H1 (cell line): ENCODE measurements around the gene SNX25. TPM values are rescaled to one million over a fixed set of nuclear protein-coding genes. Genes with fewer than 3 reads are reported as not detected.

Experiments used
- CTCF ChIA-PET: fragments of 300-600 bp; sonication (Branson Sonifier 250); formaldehyde crosslinking; loops from one replicate; lab custom pipeline; 2021; ENCODE audit not compliant: partially characterized antibody; lab: Charles Lee
- POLR2A ChIA-PET: fragments of 300-600 bp; sonication (Branson Sonifier 250); formaldehyde crosslinking; loops from one replicate; lab custom pipeline; 2021; ENCODE audit warnings: inconsistent platforms; ENCODE audit not compliant: partially characterized antibody; lab: Charles Lee
- DNase-seq, 2 experiments: peaks; one replicate each; pipeline versions ENCODE4 v3.0.0 to v3.0.0-alpha.2; 2010 to 2022; ENCODE audit warnings: low spot score in 2 of 2, low read depth in 1 of 2, mixed read lengths in 1 of 2
- FAIRE-seq: peaks from 2 replicates; lab custom pipeline; 2011; peaks lifted over from hg19 to GRCh38; lab: Jason Lieb, UNC
- H2AFZ ChIP-seq: 2 replicates; pipeline ENCODE4 v1.8.1; 2012; ENCODE audit warnings: low read length, inconsistent platforms
- H2AK5ac ChIP-seq: 2 replicates; pipeline ENCODE4 v1.6.1; 2013; ENCODE audit warnings: low read depth, low read length
- H2BK120ac ChIP-seq: replicated peaks from 2 replicates; pipeline ENCODE3; 2013; ENCODE audit warnings: low read depth, low read length, inconsistent platforms
- H2BK12ac ChIP-seq: 2 replicates; pipeline ENCODE4 v1.6.1; 2013; ENCODE audit warnings: low read depth, low read length
- H2BK15ac ChIP-seq: 2 replicates; pipeline ENCODE4 v1.6.1; 2013; ENCODE audit warnings: low read length
- H2BK20ac ChIP-seq: 2 replicates; pipeline ENCODE4 v1.6.1; 2013; ENCODE audit warnings: low read length
- H2BK5ac ChIP-seq: 2 replicates; pipeline ENCODE4 v1.6.1; 2013; ENCODE audit warnings: low read depth, low read length
- H3K14ac ChIP-seq: 2 replicates; pipeline ENCODE4 v1.6.1; 2013; ENCODE audit warnings: inconsistent platforms; ENCODE audit not compliant: insufficient read length
- H3K18ac ChIP-seq: 2 replicates; pipeline ENCODE4 v1.6.1; 2013; ENCODE audit warnings: low read length; ENCODE audit errors: extremely low read depth
- H3K23ac ChIP-seq: 2 replicates; pipeline ENCODE4 v1.6.1; 2013; ENCODE audit warnings: inconsistent platforms; ENCODE audit not compliant: insufficient read length
- H3K23me2 ChIP-seq: 2 replicates; pipeline ENCODE4 v1.6.1; 2013; ENCODE audit warnings: low read depth, low read length
- H3K27ac ChIP-seq: 2 replicates; pipeline ENCODE4 v1.6.1; 2011; ENCODE audit warnings: low read depth, low read length, inconsistent platforms
- H3K27me3 ChIP-seq, 4 experiments: replicated peaks in 1 of 4; 1 replicate in 1 of 4; 2 replicates in 3 of 4; pipeline versions ENCODE4 v1.6.1 to v1.8.1; 2011 to 2013; ENCODE audit warnings: low read length in 3 of 4, mild to moderate bottlenecking in 3 of 4, inconsistent platforms in 2 of 4, mixed read lengths in 2 of 4, moderate library complexity in 1 of 4; ENCODE audit not compliant: control insufficient read depth in 3 of 4, insufficient read depth in 3 of 4; ENCODE audit errors: extremely low read depth in 1 of 4
- H3K36me3 ChIP-seq, 4 experiments: 2 replicates each; pipeline versions ENCODE4 v1.6.1 to v1.8.1; 2011 to 2013; ENCODE audit warnings: mild to moderate bottlenecking in 4 of 4, low read length in 3 of 4, moderate library complexity in 2 of 4, control low read depth in 1 of 4, inconsistent platforms in 1 of 4; ENCODE audit not compliant: insufficient read depth in 4 of 4, control insufficient read depth in 2 of 4
- H3K4ac ChIP-seq: replicated peaks from 2 replicates; pipeline ENCODE3; 2013; ENCODE audit warnings: low read length, low read depth, mixed read lengths, inconsistent platforms; ENCODE audit not compliant: insufficient read length
- H3K4me1 ChIP-seq, 4 experiments: replicated peaks in 1 of 4; 1 replicate in 1 of 4; 2 replicates in 3 of 4; pipeline versions ENCODE4 v1.6.1 to v1.8.1; 2011 to 2013; ENCODE audit warnings: low read length in 3 of 4, inconsistent platforms in 2 of 4, mixed read lengths in 1 of 4; ENCODE audit not compliant: insufficient read depth in 4 of 4, control insufficient read depth in 3 of 4
- H3K4me2 ChIP-seq, 2 experiments: 2 replicates each; pipeline versions ENCODE4 v1.6.1 to v1.8.1; 2011 to 2013; ENCODE audit warnings: low read depth in 2 of 2, low read length in 2 of 2, control low read depth in 1 of 2, inconsistent platforms in 1 of 2, mild to moderate bottlenecking in 1 of 2; ENCODE audit not compliant: insufficient read depth in 1 of 2
- H3K4me3 ChIP-seq, 4 experiments: fragments of 200-600, 300-600 bp in 1 of 4; sonication (generic), shearing (Covaris generic), sonication (Bioruptor Twin) in 1 of 4; 2 replicates each; pipeline versions ENCODE4 v1.5.1 to v1.8.1; 2011 to 2016; ENCODE audit warnings: low read length in 4 of 4, low read depth in 3 of 4, control low read depth in 2 of 4, inconsistent platforms in 2 of 4, mild to moderate bottlenecking in 2 of 4, mixed read lengths in 1 of 4, moderate library complexity in 1 of 4; ENCODE audit not compliant: insufficient read depth in 2 of 4; ENCODE audit errors: extremely low read depth in 1 of 4
- H3K56ac ChIP-seq: replicated peaks from 2 replicates; pipeline ENCODE3; 2013; ENCODE audit warnings: low read depth, mild to moderate bottlenecking, mixed read lengths, low read length, inconsistent platforms; ENCODE audit not compliant: insufficient read length
- H3K79me1 ChIP-seq: 2 replicates; pipeline ENCODE4 v1.6.1; 2013; ENCODE audit warnings: low read depth, low read length, control low read depth
- H3K79me2 ChIP-seq, 2 experiments: 2 replicates each; pipeline versions ENCODE4 v1.6.1 to v1.8.1; 2012 to 2013; ENCODE audit warnings: low read length in 2 of 2, mild to moderate bottlenecking in 2 of 2, inconsistent platforms in 1 of 2; ENCODE audit not compliant: insufficient read depth in 2 of 2, control insufficient read depth in 1 of 2
- H3K9ac ChIP-seq, 4 experiments: replicated peaks in 1 of 4; 1 replicate in 1 of 4; 2 replicates in 3 of 4; pipeline versions ENCODE4 v1.6.1 to v1.8.1; 2011 to 2013; ENCODE audit warnings: low read depth in 3 of 4, low read length in 3 of 4, control low read depth in 2 of 4, mild to moderate bottlenecking in 2 of 4, moderate library complexity in 2 of 4, inconsistent platforms in 1 of 4; ENCODE audit errors: extremely low read depth in 1 of 4
- H3K9me3 ChIP-seq, 2 experiments: 2 replicates each; pipeline versions ENCODE4 v1.6.1 to v1.8.1; 2012 to 2013; ENCODE audit warnings: mild to moderate bottlenecking in 2 of 2, moderate library complexity in 2 of 2, control low read depth in 1 of 2, inconsistent platforms in 1 of 2, low read depth in 1 of 2, low read length in 1 of 2, mixed read lengths in 1 of 2; ENCODE audit not compliant: insufficient read depth in 2 of 2
- H4K20me1 ChIP-seq, 2 experiments: replicated peaks in 1 of 2; 2 replicates each; pipeline versions ENCODE3 to v1.8.1; 2011 to 2013; ENCODE audit warnings: inconsistent platforms in 2 of 2, low read length in 2 of 2, mild to moderate bottlenecking in 1 of 2; ENCODE audit not compliant: insufficient read depth in 2 of 2, control insufficient read depth in 1 of 2
- H4K5ac ChIP-seq: 2 replicates; pipeline ENCODE4 v1.6.1; 2013; ENCODE audit warnings: low read length, low read depth, mixed read lengths, inconsistent platforms; ENCODE audit not compliant: insufficient read length
- H4K8ac ChIP-seq: 2 replicates; pipeline ENCODE4 v1.8.0; 2013; ENCODE audit warnings: mild to moderate bottlenecking, moderate library complexity, low read length, inconsistent platforms; ENCODE audit not compliant: insufficient read depth; ENCODE audit errors: extremely low read depth
- H4K91ac ChIP-seq: replicated peaks from 2 replicates; pipeline ENCODE3; 2013; ENCODE audit warnings: low read length, mixed read lengths, inconsistent platforms; ENCODE audit not compliant: insufficient read length
- FOSL1 ChIP-seq: IDR thresholded peaks from 2 replicates; pipeline ENCODE4 v1.6.1; 2011; ENCODE audit warnings: mild to moderate bottlenecking, low read depth, low read length, moderate library complexity; ENCODE audit not compliant: insufficient read depth
- GABPA ChIP-seq: IDR thresholded peaks from 2 replicates; pipeline ENCODE4 v1.6.1; 2011; ENCODE audit warnings: mild to moderate bottlenecking, low read length, moderate library complexity, borderline replicate concordance; ENCODE audit not compliant: insufficient read depth
- KDM1A ChIP-seq: fragments of 200-600, 300-600 bp; sonication (generic); IDR thresholded peaks from 2 replicates; pipeline ENCODE4 v1.7.1; 2016; ENCODE audit warnings: mild to moderate bottlenecking, low read length, borderline replicate concordance
- NRF1 ChIP-seq: IDR thresholded peaks from 2 replicates; pipeline ENCODE4 v1.6.1; 2011; ENCODE audit warnings: mild to moderate bottlenecking, low read depth, low read length, improper control_type of control experiment
- POLR2AphosphoS5 ChIP-seq: IDR thresholded peaks from 2 replicates; pipeline ENCODE4 v1.6.1; 2011; ENCODE audit warnings: low read depth, low read length
- SAP30 ChIP-seq: fragments of 300-600 bp; sonication (generic); IDR thresholded peaks from 2 replicates; pipeline ENCODE4 v1.7.1; 2012; ENCODE audit warnings: low read length, moderate library complexity, mild to moderate bottlenecking, inconsistent platforms; ENCODE audit not compliant: insufficient read depth, insufficient replicate concordance
- SIX5 ChIP-seq: IDR thresholded peaks from 2 replicates; pipeline ENCODE4 v1.6.1; 2011; ENCODE audit warnings: mild to moderate bottlenecking, low read depth, low read length
- SP2 ChIP-seq: IDR thresholded peaks from 2 replicates; pipeline ENCODE4 v1.6.1; 2012; ENCODE audit warnings: mild to moderate bottlenecking, low read length, inconsistent platforms
- SP4 ChIP-seq: IDR thresholded peaks from 2 replicates; pipeline ENCODE4 v1.6.1; 2012; ENCODE audit warnings: low read length, inconsistent platforms
- TEAD4 ChIP-seq: IDR thresholded peaks from 2 replicates; pipeline ENCODE4 v1.6.1; 2012; ENCODE audit warnings: low read depth, low read length, inconsistent platforms, mixed read lengths
- ZNF274 ChIP-seq: IDR thresholded peaks from 2 replicates; pipeline ENCODE4 v1.7.0; 2012; ENCODE audit warnings: low read length, borderline replicate concordance; ENCODE audit errors: extremely low read depth
- WGBS, 2 experiments: shearing (Covaris generic) in 1 of 2; methylation state at CpG; one replicate each; pipeline versions ENCODE4 v1.1.6 to v1.1.7; 2013 to 2015; ENCODE audit warnings: low lambda C conversion rate in 2 of 2, mixed read lengths in 2 of 2, inconsistent platforms in 1 of 2, low coverage in 1 of 2, missing lambda C conversion rate in 1 of 2; ENCODE audit not compliant: insufficient replicate concordance in 2 of 2, insufficient coverage in 1 of 2, insufficient read length in 1 of 2; ENCODE audit errors: extremely low coverage in 1 of 2, missing lambda C conversion rate in 1 of 2; 5-methylcytosine and 5-hydroxymethylcytosine counted together
- polyA plus RNA-seq, 7 experiments: library from polyadenylated mRNA; depleted of rRNA in 3 of 7; stranded (reverse) in 5 of 7; unstranded in 2 of 7; fragments of >200 nt in 5 of 7; fragments of 200-250 nt in 2 of 7; gene quantifications; 1 replicate in 5 of 7; 2 replicates in 1 of 7; 4 replicates in 1 of 7; pipeline versions ENCODE4 v1.2.1 to v1.2.3, GENCODE V29; 2011 to 2013; ENCODE audit warnings: missing spikeins in 2 of 7, mixed read lengths in 2 of 7
- total RNA-seq: library from RNA; stranded (reverse); fragmentation: NEBNext Ultra II Directional; extraction: Animal tissue kit (Norgen Biotek cat#: 25700); gene quantifications from 2 replicates; pipeline ENCODE4 v1.2.1, GENCODE V29; 2021

SNX25 gene
- total and polyA plus RNA-seq, 2 of the 8 experiments (the other 6 are each of a cell fraction or from before 2014, with no cell fraction given), result 5.4 to 19.9 TPM

DNA sequence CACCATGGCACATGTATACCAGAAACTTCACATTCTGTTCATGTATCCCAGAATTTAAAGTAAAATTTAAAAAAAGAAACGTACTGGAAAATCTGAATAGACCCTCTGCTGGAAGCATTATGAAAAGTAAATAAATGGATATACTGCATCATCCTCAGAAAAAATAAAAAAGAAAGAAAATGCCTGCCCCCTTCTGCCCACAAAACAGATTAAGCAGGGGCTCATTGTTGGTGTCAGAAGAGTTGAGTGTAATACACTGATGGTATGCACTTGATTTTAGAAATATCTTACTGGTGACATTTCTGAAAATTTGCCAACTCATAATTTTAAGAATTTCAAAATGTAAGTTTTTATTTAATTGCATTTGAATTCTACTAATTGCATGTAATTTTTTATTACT is 108.5 kb downstream of the SNX25 start:
- Histone ChIP-seq H2BK20ac (no peak overlapping the region), H2BK120ac (no peak overlapping the region), H2BK5ac (no peak overlapping the region), H3K23ac (no peak overlapping the region), H4K5ac (peak overlapping the region; percentile 71), H4K91ac (no peak overlapping the region), H3K4me2 (no peak overlapping the region; a peak in 1 of 4 replicates), H3K4me1 (peaks cover 0 to 3% (median 0%) of the 10 kb centered on the region in 4 experiments; a peak in 1 of 7 replicates), H3K79me2 (no peaks in the 10 kb centered on the region), H3K27me3 (no peaks in the 10 kb centered on the region), H3K27ac (no peak overlapping the region; the same call in 1 of the 2 replicates), H2AFZ (no peak overlapping the region), H3K79me1 (no peaks in the 10 kb centered on the region), H3K4ac (no peak overlapping the region), H3K23me2 (no peaks in the 10 kb centered on the region), H3K9ac (no peak overlapping the region), H2BK12ac (no peak overlapping the region), H3K36me3 (peaks cover 0 to 21% (median 5%) of the 10 kb centered on the region in 4 experiments; a peak in 3 of 8 replicates), H2BK15ac (no peak overlapping the region), H2AK5ac (no peak overlapping the region), H4K20me1 (no peaks in the 10 kb centered on the region), H3K4me3 (peak overlapping the region in 1 of 4 experiments; percentile 45; a peak in 2 of 8 replicates), H3K18ac (no peak overlapping the region), H3K56ac (no peak overlapping the region), H3K14ac (no peak overlapping the region), H4K8ac (no peak overlapping the region), H3K9me3 (no peaks in the 10 kb centered on the region)
- FAIRE-seq (no peak), DNase-seq (no peak)
- WGBS, 2 experiments, result 59% methylated on average over 1 of the region's 1 CpG; no CpG with 5 or more reads in 1 of the 2 experiments
- CTCF ChIA-PET, result no interaction called here
- TF ChIP-seq POLR2AphosphoS5 (no peak), NRF1 (no peak), SP2 (no peak), SAP30 (no peak), FOSL1 (no peak), ZNF274 (no peak), SP4 (no peak), SIX5 (no peak), TEAD4 (no peak), KDM1A (no peak), GABPA (no peak)
- POLR2A ChIA-PET, result no interaction called here
